ENCODE data around the gene CCDC185. TPM values are rescaled to one million over a fixed set of nuclear protein-coding genes. Genes with fewer than 3 reads are reported as not detected.

CCDC185 gene
- total RNA-seq, 1 donor from 2014 or later, result not detected

DNA sequence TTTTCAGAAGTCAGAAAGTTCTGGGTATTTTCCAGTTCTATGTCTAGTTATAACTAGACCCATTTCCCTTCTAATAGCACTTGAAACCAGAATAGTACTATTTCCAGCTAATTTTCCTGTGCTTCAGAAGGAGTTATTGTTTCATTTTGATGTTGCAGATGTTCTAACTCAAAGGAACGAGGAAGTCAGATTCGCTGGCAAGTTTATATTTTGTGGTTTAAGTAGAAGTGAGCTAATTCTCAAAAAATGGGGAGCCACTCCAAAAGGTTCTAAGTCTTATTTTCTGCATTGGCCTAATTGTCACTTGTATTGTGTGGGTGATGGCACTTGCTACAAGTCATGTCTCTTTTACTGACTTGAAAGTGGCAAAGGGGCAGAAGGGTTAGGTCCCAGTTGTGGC, 18.1 kb downstream of the CCDC185 start:
- H3K4me1 Mint-ChIP-seq (ENCODE audit: unreplicated experiment), result no peaks in the 10 kb centered on the region
- H3K4me3 Mint-ChIP-seq, result no peak overlapping the region
- no peaks in the 10 kb centered on the region for H3K36me3 Mint-ChIP-seq
- peaks cover 4% of the 10 kb centered on the region for H3K9me3 Mint-ChIP-seq
- H3K27ac Mint-ChIP-seq, result no peak overlapping the region
- H3K27me3 Mint-ChIP-seq, result no peaks in the 10 kb centered on the region
- TF ChIP-seq, protein P1, sequence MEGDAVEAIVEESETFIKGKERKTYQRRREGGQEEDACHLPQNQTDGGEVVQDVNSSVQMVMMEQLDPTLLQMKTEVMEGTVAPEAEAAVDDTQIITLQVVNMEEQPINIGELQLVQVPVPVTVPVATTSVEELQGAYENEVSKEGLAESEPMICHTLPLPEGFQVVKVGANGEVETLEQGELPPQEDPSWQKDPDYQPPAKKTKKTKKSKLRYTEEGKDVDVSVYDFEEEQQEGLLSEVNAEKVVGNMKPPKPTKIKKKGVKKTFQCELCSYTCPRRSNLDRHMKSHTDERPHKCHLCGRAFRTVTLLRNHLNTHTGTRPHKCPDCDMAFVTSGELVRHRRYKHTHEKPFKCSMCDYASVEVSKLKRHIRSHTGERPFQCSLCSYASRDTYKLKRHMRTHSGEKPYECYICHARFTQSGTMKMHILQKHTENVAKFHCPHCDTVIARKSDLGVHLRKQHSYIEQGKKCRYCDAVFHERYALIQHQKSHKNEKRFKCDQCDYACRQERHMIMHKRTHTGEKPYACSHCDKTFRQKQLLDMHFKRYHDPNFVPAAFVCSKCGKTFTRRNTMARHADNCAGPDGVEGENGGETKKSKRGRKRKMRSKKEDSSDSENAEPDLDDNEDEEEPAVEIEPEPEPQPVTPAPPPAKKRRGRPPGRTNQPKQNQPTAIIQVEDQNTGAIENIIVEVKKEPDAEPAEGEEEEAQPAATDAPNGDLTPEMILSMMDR (conservative IDR thresholded peaks at IDR 0.05), result no peak
- no peak for DNase-seq (ENCODE audit: extremely low spot score, unreplicated experiment)

DNA sequence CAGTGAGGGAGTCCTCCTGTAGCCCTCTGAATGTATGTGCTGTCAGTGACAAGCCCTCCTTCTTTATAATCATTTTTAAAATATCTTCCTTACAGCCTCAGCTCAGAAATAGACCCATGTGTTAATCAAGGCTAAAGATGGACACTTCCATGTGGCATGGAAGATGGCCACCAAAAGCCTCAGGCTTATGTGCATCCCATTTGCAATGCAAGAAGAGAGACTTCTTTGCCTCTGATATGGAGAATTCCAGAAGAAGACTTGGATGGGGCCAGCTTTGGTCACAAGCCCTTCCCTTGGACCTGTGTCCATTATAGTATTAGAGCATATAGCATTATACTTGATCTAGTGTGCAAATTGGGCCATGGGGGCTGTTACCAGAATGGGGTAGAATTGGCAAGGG, 18.5 kb downstream of the CCDC185 start:
- Mint-ChIP-seq H3K27me3 (no peaks in the 10 kb centered on the region), H3K36me3 (no peaks in the 10 kb centered on the region), H3K4me3 (no peak overlapping the region), H3K27ac (no peak overlapping the region), H3K9me3 (peaks cover under 1% of the 10 kb centered on the region), H3K4me1 (ENCODE audit: unreplicated experiment) (no peaks in the 10 kb centered on the region)
- no peak for DNase-seq (ENCODE audit: extremely low spot score, unreplicated experiment)
- TF ChIP-seq, protein P1 (conservative IDR thresholded peaks at IDR 0.05), result no peak

DNA sequence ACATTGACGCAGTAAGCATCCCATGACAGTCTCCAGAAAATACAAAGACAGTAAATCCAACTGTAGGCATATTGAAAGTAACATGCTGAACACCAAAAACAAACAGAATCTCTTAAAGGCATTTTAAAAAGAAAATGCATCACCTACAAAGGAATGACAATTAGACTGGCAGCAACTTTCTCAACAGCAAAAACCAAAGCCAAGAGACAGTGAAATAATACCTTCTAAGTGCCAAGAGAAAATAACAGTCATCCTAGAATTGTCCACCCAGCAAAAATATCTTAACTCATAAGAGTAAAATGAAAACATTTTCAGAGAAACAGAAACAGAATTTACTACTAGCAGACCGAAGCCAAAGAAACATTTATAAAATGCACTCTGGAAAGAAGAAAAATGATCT, 20.0 kb downstream of the CCDC185 start:
- Mint-ChIP-seq H3K4me3 (no peak overlapping the region), H3K27me3 (no peaks in the 10 kb centered on the region), H3K9me3 (no peaks in the 10 kb centered on the region), H3K27ac (no peak overlapping the region), H3K4me1 (ENCODE audit: unreplicated experiment) (no peaks in the 10 kb centered on the region), H3K36me3 (no peaks in the 10 kb centered on the region)
- TF ChIP-seq, protein P1 (conservative IDR thresholded peaks at IDR 0.05), result no peak
- DNase-seq (ENCODE audit: extremely low spot score, unreplicated experiment), result no peak

DNA sequence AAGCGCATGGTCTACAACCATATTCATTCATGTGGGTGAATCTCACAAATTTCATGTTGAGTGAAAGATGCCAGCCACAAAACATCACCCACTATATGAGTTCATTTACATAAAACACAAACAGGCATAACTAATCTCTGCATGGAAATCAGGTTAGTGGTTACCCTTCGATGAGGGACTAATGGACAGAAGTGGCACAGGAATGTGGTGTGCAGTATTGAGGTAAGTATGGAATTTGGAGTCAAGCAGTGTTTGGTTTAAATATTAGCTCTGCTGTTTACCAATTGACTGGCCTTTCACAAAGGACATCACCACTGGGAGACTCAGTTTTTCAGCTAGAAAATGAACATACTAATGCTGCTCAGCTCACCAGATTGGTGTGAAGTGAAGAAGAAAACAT, 24.2 kb downstream of the CCDC185 start:
- DNase-seq (ENCODE audit: extremely low spot score, unreplicated experiment), result no peak

DNA sequence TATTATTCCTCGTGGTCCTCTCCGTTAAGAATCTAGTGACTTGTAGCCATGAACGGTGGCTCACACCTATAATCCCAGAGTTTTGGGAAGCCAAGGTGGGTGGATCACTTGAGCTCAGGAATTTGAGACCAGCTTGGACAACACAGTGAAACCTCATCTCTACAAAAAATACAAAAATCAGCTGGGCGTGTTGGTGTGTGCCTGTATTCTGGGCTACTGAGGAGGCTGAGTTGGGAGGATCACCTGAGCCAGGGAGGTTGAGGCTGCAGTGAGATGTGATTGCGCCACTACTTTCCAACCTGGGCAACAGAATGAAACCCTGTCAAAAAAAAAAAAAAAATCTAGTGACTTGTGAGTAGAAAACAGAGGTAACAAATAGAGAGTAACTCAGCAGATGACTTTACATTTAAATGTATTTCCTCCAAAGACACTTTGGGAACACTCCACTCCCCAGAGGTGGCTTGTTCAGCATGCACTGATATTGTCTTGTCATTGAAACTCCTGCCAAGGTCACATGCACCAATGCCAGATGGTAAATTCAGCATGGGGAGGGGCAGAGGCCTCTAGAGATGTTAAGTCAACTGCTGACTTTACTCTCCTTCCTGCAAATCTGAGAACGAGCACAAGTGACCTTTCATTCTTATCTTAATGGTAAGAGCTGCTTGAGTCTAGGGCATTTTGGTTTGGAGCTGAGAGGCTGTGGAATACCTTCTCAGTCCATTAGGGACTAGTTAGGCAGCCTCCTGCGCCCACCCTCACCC, 24.9 kb downstream of the CCDC185 start:
- Mint-ChIP-seq H3K27me3 (no peaks in the 10 kb centered on the region), H3K36me3 (no peaks in the 10 kb centered on the region), H3K9me3 (peaks cover 7% of the 10 kb centered on the region), H3K4me3 (no peak overlapping the region), H3K27ac (no peak overlapping the region), H3K4me1 (ENCODE audit: unreplicated experiment) (no peaks in the 10 kb centered on the region)
- TF ChIP-seq, protein P1 (conservative IDR thresholded peaks at IDR 0.05), result no peak
- no peak for DNase-seq (ENCODE audit: extremely low spot score, unreplicated experiment)

More for the DNA sequence above, 24.2 kb downstream of the CCDC185 start:
- TF ChIP-seq, protein P1 (conservative IDR thresholded peaks at IDR 0.05), result no peak
- no peaks in the 10 kb centered on the region for H3K27me3 Mint-ChIP-seq
- H3K9me3 Mint-ChIP-seq, result peaks cover 4% of the 10 kb centered on the region
- H3K4me1 Mint-ChIP-seq (ENCODE audit: unreplicated experiment), result no peaks in the 10 kb centered on the region
- no peak overlapping the region for H3K4me3 Mint-ChIP-seq
- no peaks in the 10 kb centered on the region for H3K36me3 Mint-ChIP-seq
- H3K27ac Mint-ChIP-seq, result no peak overlapping the region
